LoVo (cell line): ENCODE data around the gene NEO1.

Experiments
- DNase-seq: peaks from one replicate; pipeline ENCODE4 v3.0.0-alpha.2; 2016; ENCODE audit warnings: low spot score

The NEO1 gene

GRCh38 chr15:73313861-73314260 lies 261.6 kb downstream of the NEO1 start:
- DNase-seq = no peak

- DNase-seq = no peak
Observed at GRCh38 chr15:73317651-73318462, 265.6 kb downstream of the NEO1 start.

- DNase-seq = no peak
Observed at GRCh38 chr15:73318463-73319351, 266.4 kb downstream of the NEO1 start.

- DNase-seq = no peak
Observed at GRCh38 chr15:73319460-73320245, 267.4 kb downstream of the NEO1 start.

- no peak for DNase-seq
Observed at GRCh38 chr15:73320619-73321180, 268.4 kb downstream of the NEO1 start.

GRCh38 chr15:73321496-73322450 lies 269.5 kb downstream of the NEO1 start:
- DNase-seq = no peak

- no peak for DNase-seq
Observed at GRCh38 chr15:73322665-73323373, 270.6 kb downstream of the NEO1 start.

- DNase-seq = no peak
Observed at GRCh38 chr15:73323374-73323955, 271.2 kb downstream of the NEO1 start.

- no peak for DNase-seq
Observed at GRCh38 chr15:73323956-73324355, 271.7 kb downstream of the NEO1 start.

- DNase-seq = no peak
Observed at GRCh38 chr15:73324496-73325170, 272.4 kb downstream of the NEO1 start.

- DNase-seq = no peak
Observed at GRCh38 chr15:73325191-73325861, 273.1 kb downstream of the NEO1 start.

GRCh38 chr15:73326157-73326556 lies 273.9 kb downstream of the NEO1 start:
- no peak for DNase-seq

- DNase-seq = no peak
Observed at GRCh38 chr15:73328149-73328820, 276.0 kb downstream of the NEO1 start.

GRCh38 chr15:73328981-73329380 lies 276.7 kb downstream of the NEO1 start:
- no peak for DNase-seq

GRCh38 chr15:73329501-73330200 lies 277.4 kb downstream of the NEO1 start:
- DNase-seq = no peak

GRCh38 chr15:73330206-73331051 lies 278.2 kb downstream of the NEO1 start:
- DNase-seq = no peak
